Right atrium auricular region (tissue), 2 donors: Measurements from ENCODE around the gene AKT2. TPM values are rescaled to one million over a fixed set of nuclear protein-coding genes. Genes with fewer than 3 reads are reported as not detected.

Experiments used
- DNase-seq: peaks from one replicate; pipeline ENCODE4 v3.0.0-alpha.2; 2019; ENCODE audit warnings: low spot score
- H3K27ac ChIP-seq, 2 donors: fragments of 200-600 bp; sonication (generic); 1 replicate in 1 of 2; 2 replicates in 1 of 2; pipeline ENCODE4 v1.5.1; 2016 to 2019
- H3K27me3 ChIP-seq, 2 donors: fragments of 200-600 bp; sonication (generic); one replicate each; pipeline versions ENCODE4 v1.5.1 to v1.6.0; 2017 to 2019
- H3K36me3 ChIP-seq: fragments of 200-600 bp; sonication (generic); one replicate; pipeline ENCODE4 v1.5.1; 2016
- H3K4me1 ChIP-seq, 2 donors: fragments of 200-600 bp; sonication (generic); one replicate each; pipeline versions ENCODE4 v1.5.1 to v1.6.0; 2017 to 2019
- H3K4me3 ChIP-seq, 2 donors: fragments of 200-600 bp; sonication (generic); 1 replicate in 1 of 2; 2 replicates in 1 of 2; pipeline ENCODE4 v1.5.1; 2017 to 2019; ENCODE audit warnings: mild to moderate bottlenecking in 1 of 2, moderate library complexity in 1 of 2
- H3K9me3 ChIP-seq, 2 donors: fragments of 200-600 bp; sonication (generic); one replicate each; pipeline ENCODE4 v1.5.1; 2019
- CTCF ChIP-seq, 2 donors: fragments of 200-600 bp; sonication (generic); IDR thresholded peaks; one replicate each; pipeline ENCODE4 v1.5.1; 2019; ENCODE audit warnings: antibody characterized with exemption in 2 of 2
- total RNA-seq, 2 donors: library from RNA; depleted of rRNA; stranded (reverse); fragments of >200 nt; gene quantifications; one replicate each; pipeline ENCODE4 v1.1.0, GENCODE V29; 2016

The AKT2 gene
- total RNA-seq, 2 donors from 2014 or later, result 63.3 to 76.7 TPM

- H3K4me1 ChIP-seq, result peaks cover 0 to 15% of the 10 kb centered on the region in 2 donors
- H3K27ac ChIP-seq, result no peak overlapping the region
- no peaks in the 10 kb centered on the region for H3K9me3 ChIP-seq
- no peak overlapping the region for H3K4me3 ChIP-seq
- DNase-seq, result no peak
- no peak for TF ChIP-seq CTCF (IDR thresholded peaks at IDR 0.05)
- no peaks in the 10 kb centered on the region for H3K36me3 ChIP-seq
- H3K27me3 ChIP-seq, result no peaks in the 10 kb centered on the region
These were observed 91.6 kb downstream of the AKT2 start for GRCh38 chr19:40193587-40193849.

GRCh38 chr19:40192758-40193586 lies 92.2 kb downstream of the AKT2 start:
- Histone ChIP-seq H3K4me3 (peak overlapping the region in 1 of 2 donors; percentile 85), H3K27me3 (no peaks in the 10 kb centered on the region), H3K36me3 (no peaks in the 10 kb centered on the region), H3K4me1 (peaks cover 0 to 15% of the 10 kb centered on the region in 2 donors), H3K27ac (no peak overlapping the region), H3K9me3 (no peaks in the 10 kb centered on the region)
- no peak for DNase-seq
- no peak for TF ChIP-seq CTCF (IDR thresholded peaks at IDR 0.05)

GRCh38 chr19:40191836-40192646 lies 93.1 kb downstream of the AKT2 start:
- Histone ChIP-seq H3K4me3 (peak overlapping the region; percentile 85 to 92), H3K36me3 (no peaks in the 10 kb centered on the region), H3K27me3 (no peaks in the 10 kb centered on the region), H3K4me1 (peaks cover 0 to 15% of the 10 kb centered on the region in 2 donors), H3K27ac (peak overlapping the region in 1 of 2 donors; percentile 66), H3K9me3 (no peaks in the 10 kb centered on the region)
- no peak for TF ChIP-seq CTCF (IDR thresholded peaks at IDR 0.05)
- no peak for DNase-seq

- no peak for TF ChIP-seq CTCF (IDR thresholded peaks at IDR 0.05)
- H3K9me3 ChIP-seq, result no peaks in the 10 kb centered on the region
- H3K4me3 ChIP-seq, result peak within 1 kb of the TSS; percentile 85 to 92
- H3K27me3 ChIP-seq, result no peaks in the 10 kb centered on the region
- peak; percentile 68 for DNase-seq
- H3K36me3 ChIP-seq, result no peaks in the 10 kb centered on the region
- peak within 1 kb of the TSS; percentile 89 to 97 for H3K27ac ChIP-seq
- peaks cover 0 to 15% of the 10 kb centered on the region in 2 donors for H3K4me1 ChIP-seq
These were observed 94.0 kb downstream of the AKT2 start, which contains the start of gene MAP3K10 for GRCh38 chr19:40190891-40191835. Gene MAP3K10 (plus strand): TSS chr19:40191426. CDS start chr19:40192032, 606 bp downstream.

- no peaks in the 10 kb centered on the region for H3K9me3 ChIP-seq
- H3K36me3 ChIP-seq, result no peaks in the 10 kb centered on the region
- H3K4me1 ChIP-seq, result no peaks in the 10 kb centered on the region
- no peak overlapping the region for H3K27ac ChIP-seq
- DNase-seq, result no peak
- H3K27me3 ChIP-seq, result no peaks in the 10 kb centered on the region
- TF ChIP-seq CTCF (IDR thresholded peaks at IDR 0.05), result no peak
- no peak overlapping the region for H3K4me3 ChIP-seq
These were observed 100.9 kb downstream of the AKT2 start for GRCh38 chr19:40184273-40184672.
